HG02798 (cell line): ENCODE data around the gene EIF6.
A peak's percentile ranks its signal among the peaks of the same experiment; 100 is the strongest.

Source experiments
- ATAC-seq: cut with Tn5 transposase; IDR thresholded peaks from one replicate; pipeline ENCODE4 v1.9.1; 2021; ENCODE audit warnings: mild to moderate bottlenecking; ENCODE audit not compliant: unreplicated experiment, poor library complexity

The EIF6 gene

GRCh38 chr20:35281506-35282101 is 3.0 kb downstream of the EIF6 start:
- ATAC-seq = no peak

- no peak for ATAC-seq
These were observed 4.0 kb downstream of the EIF6 start for GRCh38 chr20:35280523-35280922.

GRCh38 chr20:35279533-35280174 is 4.9 kb downstream of the EIF6 start:
- no peak for ATAC-seq

GRCh38 chr20:35279040-35279439 is 5.5 kb downstream of the EIF6 start:
- no peak for ATAC-seq

GRCh38 chr20:35277531-35278395 is 6.8 kb downstream of the EIF6 start, which contains the start of gene MMP24OS:
MMP24OS (minus strand) TSS chr20:35278122; CDS start chr20:35277929, 193 bp downstream.
- peak; percentile 89 for ATAC-seq

GRCh38 chr20:35277127-35277526 is 7.4 kb downstream of the EIF6 start:
- no peak for ATAC-seq

- no peak for ATAC-seq
These were observed 8.2 kb downstream of the EIF6 start for GRCh38 chr20:35276408-35276807.

GRCh38 chr20:35275741-35276251 is 8.8 kb downstream of the EIF6 start:
- no peak for ATAC-seq

- no peak for ATAC-seq
These were observed 10.1 kb downstream of the EIF6 start for GRCh38 chr20:35274172-35275092.

GRCh38 chr20:35273449-35274171 is 11.0 kb downstream of the EIF6 start:
- ATAC-seq = no peak

- ATAC-seq = no peak
These were observed 12.7 kb downstream of the EIF6 start for GRCh38 chr20:35271904-35272303.

GRCh38 chr20:35271073-35271882 is 13.3 kb downstream of the EIF6 start:
- ATAC-seq = no peak

- no peak for ATAC-seq
These were observed 14.3 kb downstream of the EIF6 start for GRCh38 chr20:35270021-35270902.

GRCh38 chr20:35269055-35269781 is 15.4 kb downstream of the EIF6 start:
- ATAC-seq = no peak

- ATAC-seq = no peak
These were observed 17.5 kb downstream of the EIF6 start for GRCh38 chr20:35267092-35267491.

- no peak for ATAC-seq
These were observed 19.8 kb downstream of the EIF6 start for GRCh38 chr20:35264755-35265154.
